GM12873 (cell line): ENCODE measurements around the gene IMPA2.
A peak's percentile ranks its signal among the peaks of the same experiment; 100 is the strongest.

ENCODE experiments used
- CTCF ChIP-seq: IDR thresholded peaks from 2 replicates; pipeline ENCODE4 v1.5.1; 2012; ENCODE audit warnings: low read depth, mild to moderate bottlenecking, moderate library complexity, low read length, control low read depth; ENCODE audit not compliant: insufficient read depth; ENCODE audit errors: missing control alignments

The IMPA2 gene

GRCh38 chr18:11981192-11981542, at the start of gene IMPA2:
IMPA2 (plus strand) TSS chr18:11981507; CDS start chr18:11981670, 163 bp downstream.
- no peak for TF ChIP-seq CTCF

- TF ChIP-seq CTCF: no peak
Observed at GRCh38 chr18:11932393-11932792, 48.9 kb upstream of the IMPA2 start.

- peak; percentile 72 for TF ChIP-seq CTCF
Observed at GRCh38 chr18:11937874-11938478, 43.3 kb upstream of the IMPA2 start.

- no peak for TF ChIP-seq CTCF
Observed at GRCh38 chr18:11940956-11941355, 40.4 kb upstream of the IMPA2 start.

GRCh38 chr18:11943551-11943950, 37.8 kb upstream of the IMPA2 start:
- TF ChIP-seq CTCF: no peak

- no peak for TF ChIP-seq CTCF
Observed at GRCh38 chr18:11944252-11944651, 37.1 kb upstream of the IMPA2 start.

- TF ChIP-seq CTCF: no peak
Observed at GRCh38 chr18:11944786-11945185, 36.5 kb upstream of the IMPA2 start.
